PC-3 (cell line): ENCODE results near the gene TCP10L.

ENCODE experiments used
- EZH2 ChIP-seq: fragments of 300-600 bp; sonication (generic); IDR thresholded peaks from one replicate; pipeline ENCODE4 v1.6.1; 2017; ENCODE audit warnings: antibody characterized with exemption, mild to moderate bottlenecking, low read length; ENCODE audit not compliant: unreplicated experiment
- EZH2phosphoT487 ChIP-seq: fragments of 300-600 bp; sonication (generic); IDR thresholded peaks from 2 replicates; pipeline ENCODE4 v1.6.1; 2018; ENCODE audit warnings: mild to moderate bottlenecking, antibody characterized with exemption, low read length, borderline replicate concordance
- TF ChIP-seq, protein P1 (sequence below): fragments of 300-600 bp; sonication (generic); conservative IDR thresholded peaks from 2 replicates; pipeline ENCODE4 v1.5.1; 2017; ENCODE audit warnings: antibody characterized with exemption, low read depth, mild to moderate bottlenecking, low read length

DNA sequence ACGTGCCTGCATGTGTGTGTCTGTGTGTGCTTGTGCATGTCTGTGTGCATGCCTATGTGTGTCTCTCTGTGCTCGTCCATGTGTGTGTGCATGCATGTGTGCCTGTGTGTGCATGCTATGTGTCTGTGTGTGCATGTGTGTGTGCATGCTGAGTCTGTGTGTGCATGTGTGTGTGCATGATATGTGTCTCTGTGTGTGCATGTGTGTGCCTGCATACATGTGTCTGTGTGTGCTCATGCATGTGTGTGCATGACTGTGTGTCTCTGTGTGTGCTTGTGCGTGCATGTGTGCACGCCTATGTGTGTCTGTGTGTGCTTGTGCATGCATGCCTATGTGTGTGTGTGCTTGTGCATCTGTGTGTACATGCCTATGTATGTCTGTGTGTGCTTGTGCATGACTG lies 52.3 kb downstream of the TCP10L start:
- TF ChIP-seq, protein P1, sequence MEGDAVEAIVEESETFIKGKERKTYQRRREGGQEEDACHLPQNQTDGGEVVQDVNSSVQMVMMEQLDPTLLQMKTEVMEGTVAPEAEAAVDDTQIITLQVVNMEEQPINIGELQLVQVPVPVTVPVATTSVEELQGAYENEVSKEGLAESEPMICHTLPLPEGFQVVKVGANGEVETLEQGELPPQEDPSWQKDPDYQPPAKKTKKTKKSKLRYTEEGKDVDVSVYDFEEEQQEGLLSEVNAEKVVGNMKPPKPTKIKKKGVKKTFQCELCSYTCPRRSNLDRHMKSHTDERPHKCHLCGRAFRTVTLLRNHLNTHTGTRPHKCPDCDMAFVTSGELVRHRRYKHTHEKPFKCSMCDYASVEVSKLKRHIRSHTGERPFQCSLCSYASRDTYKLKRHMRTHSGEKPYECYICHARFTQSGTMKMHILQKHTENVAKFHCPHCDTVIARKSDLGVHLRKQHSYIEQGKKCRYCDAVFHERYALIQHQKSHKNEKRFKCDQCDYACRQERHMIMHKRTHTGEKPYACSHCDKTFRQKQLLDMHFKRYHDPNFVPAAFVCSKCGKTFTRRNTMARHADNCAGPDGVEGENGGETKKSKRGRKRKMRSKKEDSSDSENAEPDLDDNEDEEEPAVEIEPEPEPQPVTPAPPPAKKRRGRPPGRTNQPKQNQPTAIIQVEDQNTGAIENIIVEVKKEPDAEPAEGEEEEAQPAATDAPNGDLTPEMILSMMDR, result no peak
- TF ChIP-seq EZH2phosphoT487 (no peak), EZH2 (no peak)
